ENCODE results near the gene B3GAT1.
"Not testable (repeated sequence)": the region's sequence is repeated elsewhere in the genome, so short reads cannot be mapped to it uniquely, and the experiment has no call there.

- TF ChIP-seq CTCF (conservative IDR thresholded peaks at IDR 0.05 in 1 of 2, IDR thresholded peaks at IDR 0.05 in 1 of 2; ENCODE audit: extremely low read depth in 1 of 2, insufficient read depth in 1 of 2, low read depth in 1 of 2, low read length in 2 of 2); EZH2 (IDR thresholded peaks at IDR 0.05; ENCODE audit: borderline replicate concordance, low read length): not testable (repeated sequence)
Observed at GRCh38 chr11:134344497-134345236, 67.4 kb downstream of the B3GAT1 start.

Data from mammary epithelial cell (primary cell).